Effector CD8-positive, alpha-beta T cell (primary cell): Measurements from ENCODE around the gene EFNA3.

Experiments
- DNase-seq: peaks from one replicate; lab custom pipeline; 2025; lab: John Stamatoyannopoulos, UW

Gene EFNA3

DNA sequence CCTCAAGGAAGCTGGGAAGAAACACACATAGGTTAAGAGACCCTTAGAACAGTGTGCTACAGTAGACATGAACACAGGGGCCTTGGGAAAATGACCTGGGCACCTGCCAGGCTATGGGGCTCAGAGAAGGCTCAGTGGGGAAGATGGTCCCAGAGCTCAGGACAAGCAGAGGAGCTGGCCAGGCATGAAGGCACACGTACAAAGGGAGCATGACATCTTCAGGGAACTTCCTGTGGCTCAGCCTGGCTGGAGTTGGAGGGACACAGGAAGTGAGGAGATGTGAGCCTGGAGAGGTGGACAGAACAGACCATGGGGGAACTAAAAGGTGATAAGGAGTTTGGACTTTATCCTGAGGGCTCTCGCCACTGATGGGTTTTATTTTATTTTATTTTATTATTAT is 53.2 kb downstream of the EFNA3 start:
- DNase-seq = no peak

DNA sequence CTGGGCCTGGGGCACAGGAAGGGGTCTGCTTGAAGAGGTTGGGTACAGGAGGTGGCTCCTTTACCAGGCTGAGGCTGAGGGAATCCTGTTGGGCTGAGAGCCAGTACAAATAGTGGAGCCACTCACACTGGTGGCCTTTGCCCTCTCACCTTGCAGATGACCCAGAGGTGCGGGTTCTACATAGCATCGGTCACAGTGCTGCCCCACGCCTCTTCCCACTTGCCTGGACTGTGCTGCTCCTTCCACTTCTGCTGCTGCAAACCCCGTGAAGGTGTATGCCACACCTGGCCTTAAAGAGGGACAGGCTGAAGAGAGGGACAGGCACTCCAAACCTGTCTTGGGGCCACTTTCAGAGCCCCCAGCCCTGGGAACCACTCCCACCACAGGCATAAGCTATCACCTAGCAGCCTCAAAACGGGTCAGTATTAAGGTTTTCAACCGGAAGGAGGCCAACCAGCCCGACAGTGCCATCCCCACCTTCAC is 55.2 kb downstream of the EFNA3 start:
- no peak for DNase-seq

DNA sequence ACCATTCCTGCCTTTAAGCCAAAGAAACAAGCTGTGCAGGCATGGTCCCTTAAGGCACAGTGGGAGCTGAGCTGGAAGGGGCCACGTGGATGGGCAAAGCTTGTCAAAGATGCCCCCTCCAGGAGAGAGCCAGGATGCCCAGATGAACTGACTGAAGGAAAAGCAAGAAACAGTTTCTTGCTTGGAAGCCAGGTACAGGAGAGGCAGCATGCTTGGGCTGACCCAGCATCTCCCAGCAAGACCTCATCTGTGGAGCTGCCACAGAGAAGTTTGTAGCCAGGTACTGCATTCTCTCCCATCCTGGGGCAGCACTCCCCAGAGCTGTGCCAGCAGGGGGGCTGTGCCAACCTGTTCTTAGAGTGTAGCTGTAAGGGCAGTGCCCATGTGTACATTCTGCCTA is 55.7 kb downstream of the EFNA3 start:
- no peak for DNase-seq

DNA sequence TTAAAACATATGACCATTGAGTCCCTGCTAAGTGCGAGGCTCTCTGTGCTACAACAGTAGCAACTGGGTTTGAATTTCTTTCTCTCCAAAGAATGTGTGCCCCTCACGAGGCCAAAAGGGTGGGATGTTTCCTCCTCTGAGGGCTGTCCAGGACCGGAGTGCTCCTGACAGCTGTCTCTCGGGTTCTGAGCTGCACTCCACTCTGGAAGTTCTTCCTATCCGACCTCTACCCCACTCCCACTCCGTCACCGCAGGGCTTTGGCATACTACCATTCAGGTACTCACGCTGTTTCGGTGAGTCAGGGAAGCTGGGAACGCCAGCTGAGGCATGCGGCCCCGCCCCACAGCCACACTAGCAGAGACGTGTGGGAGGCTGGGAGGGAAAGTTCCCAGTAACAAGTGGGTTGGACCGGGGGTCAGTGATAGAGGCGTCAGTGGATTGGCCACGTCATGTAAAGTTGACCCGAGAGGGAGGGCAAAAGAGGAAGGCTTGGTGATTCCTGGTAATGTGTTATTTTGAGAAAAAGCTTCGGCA is 56.3 kb downstream of the EFNA3 start:
- no peak for DNase-seq

DNA sequence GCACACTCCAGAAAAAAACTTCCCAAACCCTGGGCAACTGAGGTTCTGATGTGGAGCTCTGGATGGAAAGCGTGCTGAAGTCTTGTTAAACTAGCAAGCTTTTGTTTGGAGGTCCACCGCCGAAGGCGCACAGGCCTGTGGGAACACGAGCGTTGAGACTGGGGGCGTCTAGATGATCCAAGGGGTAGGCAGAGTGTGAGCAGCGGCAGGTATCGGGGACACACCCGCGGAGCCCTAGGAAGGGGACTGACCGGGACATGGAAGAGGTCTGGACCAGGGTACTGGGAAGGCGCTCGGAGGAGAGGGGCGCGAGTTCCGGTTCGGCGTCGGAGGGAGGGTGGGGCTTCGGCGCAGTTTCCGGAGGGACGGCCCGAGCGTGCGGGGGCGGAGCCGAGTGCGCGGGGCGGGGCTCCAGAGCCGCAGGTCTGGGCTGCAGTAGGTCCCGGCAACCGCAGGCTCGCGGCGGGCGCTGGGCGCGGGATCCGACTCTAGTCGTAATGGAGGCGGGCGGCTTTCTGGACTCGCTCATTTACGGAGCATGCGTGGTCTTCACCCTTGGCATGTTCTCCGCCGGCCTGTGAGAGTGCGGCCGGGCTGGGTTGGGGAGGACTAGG is 56.9 kb downstream of the EFNA3 start, which contains the start of gene SLC50A1:
Gene SLC50A1, plus strand, starts transcription at position 438 of the 614 bp plus-strand sequence. Its CDS starts 60 bp downstream, at position 498.
- DNase-seq = peak; percentile 86

DNA sequence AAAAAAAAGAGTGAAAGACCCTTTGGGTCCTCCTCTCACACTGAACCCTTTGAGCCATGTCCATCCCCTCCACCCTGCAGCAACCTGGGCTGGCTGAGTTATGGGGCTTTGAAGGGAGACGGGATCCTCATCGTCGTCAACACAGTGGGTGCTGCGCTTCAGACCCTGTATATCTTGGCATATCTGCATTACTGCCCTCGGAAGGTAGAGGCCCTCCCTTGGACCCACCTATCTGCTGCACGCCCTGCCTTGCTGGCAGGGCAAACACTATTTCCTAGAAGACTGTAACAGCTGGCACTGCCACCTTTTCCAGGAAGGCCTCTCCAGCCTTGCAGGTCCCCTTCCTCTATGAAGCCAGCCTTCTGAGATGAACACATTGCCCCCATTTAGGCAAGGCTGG is 58.1 kb downstream of the EFNA3 start:
- DNase-seq = no peak
